Epithelial cell of alveolus of lung (primary cell): ENCODE data around the gene ABCB11. TPM values are rescaled to one million over a fixed set of nuclear protein-coding genes. Genes with fewer than 3 reads are reported as not detected.

Source experiments
- total RNA-seq: library from RNA; depleted of rRNA; stranded (reverse); fragments of >200 nt; gene quantifications from 2 replicates; pipeline ENCODE4 v1.2.1, GENCODE V29; 2015

Gene ABCB11
- total RNA-seq: not detected in 2 replicates

GRCh38 chr2:169031202-169031601, at the start of gene ABCB11:
Gene ABCB11 (minus strand): TSS chr2:169031324. CDS start chr2:169018125, 13,199 bp downstream.

DNA sequence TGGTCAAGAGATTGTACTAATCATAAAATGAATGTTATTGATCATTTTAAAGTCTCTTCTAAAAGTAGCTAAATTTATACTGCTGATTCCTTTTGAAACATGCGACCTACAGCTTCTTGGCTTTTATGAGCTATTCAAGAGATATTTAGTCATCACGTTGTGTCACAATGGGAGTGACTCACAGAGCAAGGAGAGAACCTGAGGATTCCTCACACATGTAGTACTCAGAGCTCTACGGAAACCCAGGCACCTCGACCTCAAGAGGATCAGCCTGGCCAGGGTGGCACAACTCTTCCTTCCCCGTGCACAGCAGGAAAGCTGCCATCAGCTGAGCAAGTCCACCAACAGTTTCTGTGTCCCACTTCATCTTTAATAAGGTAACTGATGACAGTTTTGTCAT, 38.2 kb upstream of the ABCB11 start, which contains the start of gene DHRS9:
TSS of gene DHRS9 (plus strand) at position 223 of the 400 bp plus-strand sequence. CDS start 12,019 bp downstream, outside the sequence.

DNA sequence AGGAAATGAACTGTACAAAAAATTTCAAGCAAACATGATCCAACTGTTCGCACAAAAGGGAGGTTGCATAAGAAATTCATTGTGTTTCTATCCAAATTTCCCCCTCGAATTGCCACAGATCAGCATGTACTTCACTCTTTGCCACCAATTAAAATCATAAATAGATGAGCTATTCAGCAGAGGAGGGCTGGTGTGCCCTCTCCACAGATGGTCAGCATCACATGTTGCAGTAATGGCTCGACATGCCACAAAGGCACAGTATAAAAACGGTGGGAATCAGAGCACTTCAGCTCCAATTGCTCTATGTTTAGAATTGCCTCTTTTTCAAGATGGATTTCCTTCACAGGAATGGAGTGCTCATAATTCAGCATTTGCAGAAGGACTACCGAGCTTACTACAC, 130.1 kb downstream of the ABCB11 start, which contains the start of gene G6PC2:
TSS of gene G6PC2 (plus strand) at position 289 of the 400 bp plus-strand sequence. CDS start at position 330, 41 bp downstream.

DNA sequence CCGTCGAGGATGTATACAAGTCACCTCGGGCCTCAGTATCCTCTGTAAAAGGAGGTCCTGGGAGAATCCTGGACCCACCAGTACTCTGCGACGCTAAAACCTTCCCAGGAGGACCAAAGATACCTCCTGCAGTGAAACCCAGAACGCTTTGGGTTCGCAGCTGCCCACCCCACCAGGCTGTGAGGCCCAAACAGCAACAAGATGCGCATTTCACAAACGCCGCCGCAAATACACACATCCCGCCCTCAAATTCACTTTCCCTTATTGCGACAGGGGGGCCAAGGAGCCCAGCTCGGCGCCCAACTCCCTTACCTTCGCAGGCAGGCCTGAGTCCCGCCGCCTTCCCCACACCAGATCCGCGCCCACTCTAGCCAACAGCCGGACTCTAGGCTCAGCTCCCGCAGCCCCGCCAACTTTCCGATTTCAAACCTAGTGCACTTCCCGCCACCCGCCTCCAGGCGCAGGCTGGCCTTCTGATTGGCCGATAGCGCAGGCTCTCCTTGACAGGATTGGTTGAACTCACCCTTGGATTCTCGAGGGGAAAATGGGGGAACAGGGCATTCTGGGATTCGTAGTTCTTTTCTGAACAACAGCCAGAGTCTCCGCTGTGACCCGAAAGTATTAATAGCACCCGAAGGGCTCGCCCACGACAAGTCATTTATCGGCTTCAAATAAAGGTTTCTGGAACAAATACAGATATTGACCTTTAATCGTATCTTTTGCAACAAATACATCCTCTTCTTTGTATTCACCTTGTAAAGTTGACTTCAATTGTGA, 140.9 kb downstream of the ABCB11 start, which contains the start of gene SPC25:
TSS of gene SPC25 (minus strand) at position 425 of the 777 bp plus-strand sequence. CDS start 911 bp downstream, outside the sequence.

Other genes starting within 250 kb of the ABCB11 start
- 0.26 TPM in 1 of 2 replicates, not detected in the other for gene NOSTRIN, start 228.7 kb downstream of the ABCB11 start, total RNA-seq
- gene SPC25, start 140.9 kb downstream of the ABCB11 start, total RNA-seq: 3.5 and 7.5 TPM in 2 replicates
- gene G6PC2, start 130.0 kb downstream of the ABCB11 start, total RNA-seq: not detected in 2 replicates
- 0.24 and 0.65 TPM in 2 replicates for gene DHRS9, start 38.2 kb upstream of the ABCB11 start, total RNA-seq